Measurements from ENCODE around the gene LRRIQ4.

Gene LRRIQ4

DNA sequence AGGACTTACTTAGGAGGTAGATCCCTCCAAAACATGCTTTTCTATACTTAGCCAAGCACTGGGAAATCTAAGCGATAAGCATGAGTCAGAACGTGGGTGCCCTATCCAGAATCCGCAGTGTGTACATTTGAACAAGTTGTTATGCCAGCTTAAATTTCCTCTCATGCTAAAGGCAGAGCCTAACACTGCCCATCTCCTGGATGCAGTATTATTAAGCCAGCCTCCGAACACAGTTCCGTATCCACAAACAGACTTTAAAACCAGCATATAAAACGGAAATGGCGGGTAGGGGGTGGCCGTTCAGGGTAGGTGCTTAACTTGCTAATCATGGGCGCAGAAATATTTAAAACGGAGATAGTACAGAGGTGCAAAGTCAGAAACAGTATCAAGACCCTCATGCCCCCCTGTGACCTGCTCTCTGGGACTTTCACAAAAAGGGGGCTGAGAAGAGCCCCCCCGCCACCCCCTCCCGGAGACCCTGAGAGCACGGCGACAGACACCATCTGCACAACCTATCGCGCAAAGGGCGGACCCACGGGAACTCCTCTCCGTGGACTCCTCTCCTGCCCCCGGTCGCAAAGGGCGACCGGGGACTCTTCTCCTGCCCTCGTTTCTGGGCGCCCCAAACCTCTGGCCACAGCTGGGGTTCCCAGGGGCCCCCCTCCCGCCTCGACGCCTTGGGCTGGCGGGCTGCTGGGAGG is 889 bp upstream of the LRRIQ4 start:
- DNase-seq = peak; percentile 27 to 42

- DNase-seq = no peak
Observed at GRCh38 chr3:169813278-169813677, 608 bp downstream of the LRRIQ4 start.

- no peak for DNase-seq
Observed at GRCh38 chr3:169813757-169814517, 1.3 kb downstream of the LRRIQ4 start.

DNA sequence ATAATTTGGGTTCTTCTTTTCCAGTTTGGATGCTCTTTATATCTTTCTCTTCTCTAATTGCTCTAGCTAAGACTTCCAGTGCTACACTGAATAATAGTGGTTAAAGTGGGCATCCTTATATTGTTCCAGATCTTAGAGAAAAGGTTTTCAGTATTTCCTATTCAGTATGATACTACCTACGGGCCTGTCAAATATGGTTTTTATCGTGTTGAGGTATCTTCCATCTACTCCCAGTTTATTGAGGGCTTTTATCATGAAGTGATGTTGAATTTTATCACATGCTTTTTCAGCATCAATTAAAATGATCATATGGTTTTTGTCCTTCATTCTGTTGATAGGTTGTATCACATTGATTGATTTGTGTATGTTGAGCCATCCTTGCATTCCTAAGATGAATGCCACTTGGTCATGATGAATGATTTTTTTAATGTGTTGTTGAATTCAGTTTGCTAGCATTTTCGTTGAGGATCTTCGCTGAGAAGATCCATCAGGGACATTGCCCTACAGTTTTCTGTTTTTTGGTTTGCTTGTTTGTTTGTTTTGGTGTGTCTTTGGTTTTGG is 3.0 kb downstream of the LRRIQ4 start:
- DNase-seq = no peak

DNA sequence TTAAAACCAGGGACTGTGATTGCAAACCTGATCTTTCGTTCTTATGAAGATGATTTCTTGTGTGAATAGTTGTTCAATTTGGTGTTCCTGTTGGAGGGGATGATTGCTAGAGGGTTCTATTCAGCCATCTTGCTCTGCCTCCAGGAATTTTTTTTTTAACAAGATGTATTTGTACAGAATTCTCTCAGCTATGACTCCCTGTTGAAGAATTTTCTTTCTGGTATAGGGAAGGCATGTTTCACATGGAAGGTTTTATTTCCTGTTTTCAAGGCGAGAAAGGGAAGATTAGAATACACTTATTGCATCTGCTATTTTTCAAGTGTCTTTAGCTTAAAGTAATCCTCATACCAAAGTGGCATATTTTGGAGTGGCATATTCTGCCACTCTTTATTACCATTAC is 5.6 kb downstream of the LRRIQ4 start:
- DNase-seq = no peak

GRCh38 chr3:169822091-169822490 is 9.4 kb downstream of the LRRIQ4 start:
- no peak for DNase-seq

DNA sequence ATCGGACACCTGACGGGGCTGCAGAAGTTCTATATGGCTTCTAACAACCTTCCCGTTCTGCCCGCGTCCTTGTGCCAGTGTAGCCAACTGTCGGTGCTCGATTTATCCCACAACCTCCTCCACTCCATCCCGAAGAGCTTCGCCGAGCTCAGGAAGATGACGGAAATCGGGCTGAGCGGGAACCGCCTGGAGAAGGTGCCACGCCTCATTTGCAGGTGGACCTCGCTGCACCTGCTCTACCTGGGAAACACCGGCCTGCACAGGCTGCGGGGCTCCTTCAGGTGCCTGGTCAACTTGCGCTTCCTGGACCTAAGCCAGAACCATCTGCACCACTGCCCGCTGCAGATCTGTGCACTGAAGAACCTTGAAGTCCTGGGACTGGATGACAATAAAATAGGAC is 9.9 kb downstream of the LRRIQ4 start:
- no peak for DNase-seq

DNA sequence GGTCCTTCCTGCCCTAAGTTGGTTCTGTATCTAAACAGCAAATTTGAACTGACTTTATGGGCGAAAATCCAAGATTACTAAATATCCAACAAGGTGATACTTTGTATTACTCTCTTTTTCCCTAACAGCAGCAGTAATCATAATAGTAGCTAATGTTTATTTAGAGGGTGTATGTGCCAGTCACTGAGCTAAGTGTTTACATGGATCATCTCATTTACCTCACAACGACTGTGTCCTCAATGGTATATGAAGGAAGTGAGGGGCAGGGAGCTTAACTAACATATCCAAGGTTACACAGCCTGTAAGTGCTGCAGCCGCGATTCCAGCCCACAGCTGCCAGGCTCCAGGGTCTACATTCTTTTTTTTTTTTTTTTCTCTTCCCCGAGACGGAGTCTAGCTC is 10.3 kb downstream of the LRRIQ4 start:
- DNase-seq = no peak

GRCh38 chr3:169825316-169825715 is 12.6 kb downstream of the LRRIQ4 start:
- no peak for DNase-seq

DNA sequence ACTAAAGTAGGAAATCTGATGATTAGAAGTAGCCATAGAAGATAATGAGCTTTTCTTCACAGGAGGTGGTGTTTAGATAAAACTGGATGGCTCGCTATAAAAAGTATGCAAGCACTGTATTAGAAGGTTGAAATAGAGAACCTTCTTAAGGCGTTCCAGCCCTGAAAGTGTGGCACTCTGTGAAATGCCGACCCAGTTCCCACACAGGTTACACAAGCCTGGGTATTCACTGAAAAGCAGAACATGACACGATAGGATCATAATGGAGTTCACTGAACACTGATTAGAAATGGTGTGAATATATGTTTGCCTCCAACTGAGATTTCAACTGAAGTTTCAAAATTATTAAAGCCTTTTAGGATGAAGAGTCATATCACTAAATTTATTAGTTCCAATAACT is 15.0 kb downstream of the LRRIQ4 start:
- no peak for DNase-seq

DNA sequence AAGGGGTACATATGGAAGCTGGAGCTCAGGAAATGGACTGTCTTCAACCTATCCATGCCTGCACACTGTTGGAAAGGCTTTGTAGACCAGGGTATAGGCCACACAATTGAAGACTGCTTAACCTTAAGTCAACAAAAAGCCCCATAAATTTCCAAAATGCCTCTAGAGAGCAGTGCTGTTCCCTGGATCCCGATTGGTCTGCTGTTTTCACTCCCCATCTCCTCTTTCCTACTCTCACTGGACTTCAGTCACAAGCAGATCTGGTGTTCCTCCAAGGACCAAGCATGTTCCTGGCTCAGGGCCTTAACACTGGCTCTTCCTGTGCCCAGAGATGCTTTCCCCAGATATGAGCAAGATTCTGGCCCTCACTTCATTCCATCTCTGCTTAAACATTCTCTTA is 22.9 kb downstream of the LRRIQ4 start:
- no peak for DNase-seq

- no peak for DNase-seq
Observed at GRCh38 chr3:169836078-169836941, 23.6 kb downstream of the LRRIQ4 start.

DNA sequence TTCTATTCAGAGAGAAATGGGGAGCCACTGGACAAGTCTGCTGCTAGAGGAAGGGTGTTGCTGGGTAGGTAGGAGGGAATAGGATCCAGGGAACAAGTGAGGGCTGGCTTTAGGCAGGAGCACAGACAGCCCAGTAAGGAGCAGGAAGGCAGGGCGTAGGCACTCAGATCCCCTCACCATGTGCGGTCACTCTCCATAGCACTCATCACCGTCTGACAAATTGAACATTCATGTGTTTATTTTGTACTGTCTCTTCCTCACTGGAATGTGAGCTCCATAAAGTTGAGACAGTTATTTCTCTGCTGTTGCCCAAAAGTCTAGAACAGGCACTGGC is 24.2 kb downstream of the LRRIQ4 start:
- DNase-seq = no peak

DNA sequence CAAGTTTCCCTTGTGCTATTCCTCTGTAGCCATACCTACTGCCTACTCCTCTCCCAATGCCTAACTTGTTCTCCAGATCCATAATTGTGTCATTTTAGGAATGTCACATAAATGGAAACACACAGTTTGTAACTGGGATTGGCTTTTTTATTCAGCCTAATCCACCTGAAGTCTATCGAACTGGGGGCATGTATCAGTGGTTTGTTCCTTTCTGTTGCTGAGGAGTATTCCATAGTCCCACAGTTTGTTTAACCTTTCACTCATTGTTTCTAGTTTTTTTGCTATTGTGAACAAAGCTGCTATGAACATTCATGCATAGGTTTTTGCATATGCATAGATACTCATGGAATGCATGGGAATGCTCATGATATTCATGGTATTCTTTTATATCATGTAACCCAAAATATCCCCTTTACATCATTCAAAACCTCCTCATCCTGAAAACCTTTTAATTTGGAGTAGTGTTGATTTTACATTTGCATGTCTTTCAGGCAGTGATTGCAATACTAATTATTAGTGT is 25.9 kb downstream of the LRRIQ4 start:
- no peak for DNase-seq

- DNase-seq = no peak
Observed at GRCh38 chr3:169841171-169841570, 28.5 kb downstream of the LRRIQ4 start.

GRCh38 chr3:169842960-169843359 is 30.3 kb downstream of the LRRIQ4 start:
- DNase-seq = no peak

DNA sequence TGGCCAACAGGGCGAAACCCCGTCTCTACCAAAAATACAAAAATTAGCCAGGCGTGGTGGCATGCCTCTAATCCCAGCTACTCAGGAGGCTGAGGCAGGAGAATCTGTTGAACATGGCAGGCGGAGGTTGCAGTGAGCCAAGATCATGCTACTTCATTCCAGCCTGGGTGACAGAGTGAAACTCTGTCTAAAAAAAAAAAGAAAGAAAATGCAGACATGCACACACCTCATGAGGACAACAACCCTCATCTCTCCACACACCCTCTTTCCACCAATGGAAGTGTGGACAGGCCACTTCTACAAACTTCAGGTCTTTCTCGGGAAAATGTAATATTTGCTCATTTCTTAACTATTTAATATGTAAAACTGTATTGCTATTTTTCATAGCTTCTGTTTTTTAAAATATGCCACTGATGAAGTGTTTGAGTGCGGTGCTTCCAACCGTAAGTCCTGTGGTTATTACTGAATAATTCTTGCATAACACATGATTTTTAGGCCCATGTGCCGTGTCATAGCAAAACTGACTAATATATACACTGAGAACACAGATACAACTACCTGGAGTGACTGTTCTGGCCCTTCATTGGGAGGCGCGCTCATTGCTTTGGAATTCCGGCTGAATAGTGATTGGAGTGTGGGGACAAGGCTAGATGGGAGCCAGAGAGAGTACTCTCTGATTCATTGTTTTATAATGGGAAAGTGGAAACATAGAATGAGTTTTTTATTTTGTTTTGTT is 34.0 kb downstream of the LRRIQ4 start:
- DNase-seq = no peak

DNA sequence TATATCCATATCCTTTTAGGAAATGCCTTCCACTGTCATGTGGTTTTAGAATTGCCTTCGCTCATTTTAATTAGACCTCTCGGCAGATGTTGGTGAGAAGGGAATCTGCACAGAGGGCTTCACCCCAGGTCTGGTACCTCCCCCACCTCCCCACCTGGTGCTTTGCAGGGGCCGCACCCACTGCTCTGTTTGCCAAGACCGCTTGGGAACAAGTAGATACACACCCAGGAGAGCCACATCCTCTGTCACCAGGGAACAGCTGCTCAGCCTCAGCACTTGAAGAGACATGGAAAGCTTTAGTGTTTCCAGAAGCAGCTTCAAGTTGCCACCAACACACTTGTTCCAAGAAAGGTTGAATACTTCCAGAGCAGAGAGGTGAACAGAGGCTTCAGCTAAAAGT is 35.2 kb downstream of the LRRIQ4 start:
- DNase-seq = no peak

- no peak for DNase-seq
Observed at GRCh38 chr3:169848741-169849140, 36.1 kb downstream of the LRRIQ4 start.

DNA sequence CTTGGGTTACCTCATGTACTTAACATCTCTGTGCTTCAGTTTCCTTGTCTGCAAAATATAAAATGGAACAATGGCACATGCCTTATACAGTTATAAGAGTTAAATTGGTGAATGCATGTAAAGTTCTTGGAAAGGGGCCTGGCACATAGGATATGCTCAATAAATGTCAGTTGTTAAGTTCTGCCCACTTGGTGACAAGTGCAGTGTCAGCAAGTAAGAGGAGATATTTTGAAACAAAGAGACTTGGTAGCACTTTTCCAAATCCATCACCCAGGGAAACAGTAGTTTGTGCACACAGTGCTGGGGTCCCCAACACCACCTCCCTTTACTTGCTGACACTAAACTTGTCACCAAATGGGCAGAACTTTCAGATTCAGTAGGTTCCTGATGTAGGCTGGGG is 37.9 kb downstream of the LRRIQ4 start:
- DNase-seq = no peak

- DNase-seq = no peak
Observed at GRCh38 chr3:169855514-169855913, 42.8 kb downstream of the LRRIQ4 start.

- DNase-seq = no peak
Observed at GRCh38 chr3:169857811-169858210, 45.1 kb downstream of the LRRIQ4 start.

Data from hippocampal formation (tissue), 2 donors.